Stimulated activated naive CD4-positive, alpha-beta T cell (primary cell): ENCODE results near the gene KLHL29.
"Not testable (repeated sequence)": the region's sequence is repeated elsewhere in the genome, so short reads cannot be mapped to it uniquely, and the experiment has no call there.

ENCODE experiments used
- DNase-seq, 6 experiments: peaks; one replicate each; lab custom pipeline; 2025; lab: John Stamatoyannopoulos, UW

KLHL29 gene

DNA sequence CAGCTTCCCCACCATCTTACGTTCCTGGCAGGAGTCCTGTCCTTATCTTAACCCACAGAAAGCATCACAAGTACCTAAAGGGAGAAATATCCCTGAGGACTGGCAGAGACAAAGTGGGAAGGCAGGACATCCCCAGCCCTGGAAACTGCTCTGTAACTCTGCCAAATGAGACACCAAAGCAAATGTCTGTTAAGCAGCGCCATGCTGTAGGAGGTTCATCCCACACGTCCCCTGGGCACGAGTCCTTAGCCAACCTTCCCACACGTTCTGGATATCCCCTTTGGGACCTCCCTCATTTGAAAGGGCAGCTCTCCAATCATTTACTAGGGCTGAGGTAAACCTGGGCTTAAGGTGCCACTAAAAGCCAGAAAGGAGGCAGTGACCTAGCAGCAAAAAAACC is 334.7 kb downstream of the KLHL29 start:
- no peak for DNase-seq

DNA sequence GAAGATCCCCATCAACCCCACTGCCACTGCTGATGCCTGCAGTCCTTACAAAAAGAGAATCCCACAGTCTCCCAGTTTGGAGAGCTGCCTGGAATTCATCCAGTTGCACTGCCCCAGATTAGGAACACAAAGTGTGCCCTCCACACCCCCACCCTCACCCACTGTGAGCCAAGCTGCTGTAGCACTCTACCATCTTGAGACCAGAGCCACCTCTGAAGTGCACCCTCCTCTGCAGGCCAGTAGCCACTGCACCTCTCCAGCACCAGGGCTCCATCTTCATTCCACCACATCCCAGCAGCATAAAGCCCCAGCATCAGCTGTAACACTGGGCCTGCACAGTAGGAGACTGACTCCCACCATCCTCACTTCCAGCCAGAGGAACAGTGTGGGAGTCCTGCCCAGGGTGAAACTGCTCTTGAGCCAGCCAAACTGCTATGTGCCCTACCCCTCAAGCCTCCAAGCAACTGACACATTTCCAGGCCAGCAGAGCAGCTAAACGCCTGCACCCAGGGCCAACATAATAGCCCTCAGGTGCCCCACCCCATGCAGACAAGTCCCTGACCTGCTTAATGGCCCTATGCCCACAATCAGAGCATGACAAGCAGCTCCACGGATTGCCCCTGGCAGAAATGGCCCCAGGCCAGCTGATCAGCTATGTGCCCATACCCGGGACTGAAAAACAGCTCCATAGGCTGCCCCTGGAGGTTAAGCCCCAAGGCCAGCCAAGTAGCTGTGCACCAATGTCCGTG is 335.9 kb downstream of the KLHL29 start:
- no peak for DNase-seq

DNA sequence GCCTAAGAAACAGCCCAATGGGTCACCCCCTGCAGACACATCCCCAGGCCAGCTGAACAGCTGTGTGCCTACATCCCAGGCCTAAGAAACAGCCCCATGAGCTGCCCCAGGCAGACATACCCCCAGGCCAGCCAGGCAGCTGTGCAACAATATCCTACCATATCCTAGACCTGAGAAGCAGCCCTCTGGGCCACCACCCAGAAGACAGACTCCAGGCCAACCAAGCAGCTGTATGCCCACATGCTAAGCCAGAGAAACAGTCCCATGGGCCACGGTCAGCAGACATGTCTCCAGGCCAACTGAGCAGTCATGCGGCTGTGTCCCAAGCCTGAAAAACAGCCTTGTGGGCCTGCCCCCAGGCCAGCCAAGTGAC is 336.5 kb downstream of the KLHL29 start:
- DNase-seq, result no peak

DNA sequence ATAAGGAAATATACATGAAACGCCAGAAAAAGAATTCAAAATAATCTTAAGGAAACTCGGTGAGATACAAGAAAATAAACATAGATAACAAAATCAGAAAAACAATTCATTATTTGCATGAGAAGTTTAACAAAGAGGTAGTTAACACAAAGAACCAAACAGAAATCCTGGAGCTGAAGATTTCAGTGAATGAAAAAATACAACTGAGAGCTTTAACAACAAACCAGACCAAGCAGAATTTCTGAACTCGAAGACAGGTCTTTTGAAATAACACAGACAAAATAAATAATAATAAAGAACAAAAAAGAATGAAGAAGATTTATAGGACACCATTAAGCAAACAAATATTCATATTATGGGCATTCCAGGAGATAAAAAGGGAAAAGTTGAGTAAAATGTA is 337.3 kb downstream of the KLHL29 start:
- no peak for DNase-seq

DNA sequence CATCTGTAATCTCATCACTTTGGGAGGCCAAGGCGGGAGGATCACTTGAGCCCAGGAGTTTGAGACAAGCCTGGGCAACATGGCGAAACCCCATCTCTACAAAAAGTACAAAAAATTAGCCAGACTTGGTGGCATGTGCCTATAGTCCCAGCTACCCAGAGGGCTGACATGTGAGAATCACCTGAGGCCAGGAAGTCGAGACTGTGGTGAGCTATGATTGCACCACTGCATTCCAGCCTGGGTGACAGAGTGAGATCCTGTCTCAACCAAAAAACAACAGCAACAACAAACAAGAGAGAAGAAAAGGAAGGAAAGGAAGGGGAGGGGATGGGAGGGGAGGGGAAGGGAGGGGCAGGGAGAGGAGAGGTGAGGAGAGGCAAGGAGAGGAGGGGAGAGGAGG is 338.1 kb downstream of the KLHL29 start:
- DNase-seq, result not testable (repeated sequence)

- no peak for DNase-seq
These were observed 349.4 kb downstream of the KLHL29 start for GRCh38 chr2:23734416-23734815.

- DNase-seq, result not testable (repeated sequence)
These were observed 351.8 kb downstream of the KLHL29 start for GRCh38 chr2:23736783-23737182.

DNA sequence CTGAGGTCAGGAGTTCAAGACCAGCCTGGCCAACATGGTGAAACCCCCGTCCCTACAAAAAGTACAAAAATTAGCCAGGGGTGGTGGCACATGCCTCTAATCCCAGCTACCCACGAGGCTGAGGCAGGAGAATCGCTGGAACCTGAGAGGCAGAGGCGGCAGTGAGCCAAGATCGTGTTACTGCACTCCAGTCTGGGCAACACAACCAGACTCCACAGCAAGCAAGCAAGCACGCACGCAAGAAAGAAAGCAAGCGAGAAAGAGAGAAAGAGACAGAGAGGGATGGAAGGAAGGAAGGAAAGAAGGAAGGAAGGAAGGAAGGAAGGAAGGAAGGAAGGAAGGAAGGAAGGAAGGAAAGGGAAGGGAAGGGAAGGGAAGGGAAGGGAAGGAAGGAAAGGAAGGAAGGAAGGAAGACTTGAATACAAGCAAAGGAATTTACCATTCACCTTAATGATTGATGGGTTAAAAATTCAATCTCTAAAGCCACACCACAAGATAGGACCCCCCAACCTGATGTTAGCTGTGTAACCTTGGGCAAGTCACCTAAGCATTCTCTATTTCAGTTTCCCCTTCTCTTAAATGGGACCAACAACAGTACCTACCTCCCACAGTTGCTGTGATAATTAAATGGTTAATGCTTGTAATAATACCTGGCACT is 360.2 kb downstream of the KLHL29 start:
- no peak for DNase-seq

GRCh38 chr2:23745726-23746105 is 360.7 kb downstream of the KLHL29 start:
- DNase-seq, result no peak

- no peak for DNase-seq
These were observed 361.3 kb downstream of the KLHL29 start for GRCh38 chr2:23746141-23746863.

DNA sequence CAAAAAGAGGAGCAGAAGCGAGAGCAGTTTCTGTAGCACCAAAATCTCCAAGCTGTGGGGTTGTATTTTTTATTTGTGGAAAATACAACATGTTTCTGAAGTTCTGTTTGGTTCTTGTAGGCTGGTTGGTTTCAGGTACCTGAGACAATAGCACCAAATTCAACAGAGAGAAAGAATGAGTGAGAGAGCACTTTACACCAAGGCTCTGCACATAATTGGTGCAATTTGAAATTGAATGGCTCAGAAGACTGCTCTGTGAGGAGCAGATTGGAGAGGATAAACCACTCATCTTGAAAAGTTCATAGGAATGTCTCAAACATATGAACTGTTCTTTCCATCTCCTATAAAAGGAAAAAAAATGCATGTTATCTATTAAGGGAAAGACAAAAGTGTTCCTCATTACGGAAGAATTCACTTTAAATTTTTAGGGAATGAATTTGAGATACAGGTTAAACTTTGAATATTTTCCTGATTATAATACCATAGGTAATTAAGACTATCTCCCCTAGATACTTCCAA is 366.8 kb downstream of the KLHL29 start:
- DNase-seq, result no peak

- DNase-seq, result no peak
These were observed 368.5 kb downstream of the KLHL29 start for GRCh38 chr2:23753291-23754010.

DNA sequence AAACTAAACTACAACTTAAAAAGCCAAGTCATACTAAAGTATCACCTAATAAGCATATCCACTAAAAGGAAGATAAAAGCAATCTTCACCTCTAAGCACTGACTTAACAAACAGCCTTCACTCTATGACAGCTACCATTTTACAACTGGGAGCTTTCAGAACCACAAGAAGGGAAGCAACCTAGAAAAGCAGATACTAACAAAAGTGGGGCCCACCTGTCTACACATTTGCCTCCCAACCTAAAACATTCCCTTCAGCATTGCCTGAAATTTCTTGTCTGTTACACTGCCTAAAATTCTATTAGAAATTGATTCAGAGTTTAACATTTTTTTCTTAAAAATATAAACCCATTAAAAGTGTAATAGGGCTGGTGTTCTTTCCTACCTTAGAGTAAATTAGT is 370.0 kb downstream of the KLHL29 start:
- no peak for DNase-seq

- no peak for DNase-seq
These were observed 371.8 kb downstream of the KLHL29 start for GRCh38 chr2:23756593-23757292.

- DNase-seq, result no peak
These were observed 372.9 kb downstream of the KLHL29 start for GRCh38 chr2:23757686-23758433.
